ENCODE results near the gene CCL28.

- TF ChIP-seq, protein P1, sequence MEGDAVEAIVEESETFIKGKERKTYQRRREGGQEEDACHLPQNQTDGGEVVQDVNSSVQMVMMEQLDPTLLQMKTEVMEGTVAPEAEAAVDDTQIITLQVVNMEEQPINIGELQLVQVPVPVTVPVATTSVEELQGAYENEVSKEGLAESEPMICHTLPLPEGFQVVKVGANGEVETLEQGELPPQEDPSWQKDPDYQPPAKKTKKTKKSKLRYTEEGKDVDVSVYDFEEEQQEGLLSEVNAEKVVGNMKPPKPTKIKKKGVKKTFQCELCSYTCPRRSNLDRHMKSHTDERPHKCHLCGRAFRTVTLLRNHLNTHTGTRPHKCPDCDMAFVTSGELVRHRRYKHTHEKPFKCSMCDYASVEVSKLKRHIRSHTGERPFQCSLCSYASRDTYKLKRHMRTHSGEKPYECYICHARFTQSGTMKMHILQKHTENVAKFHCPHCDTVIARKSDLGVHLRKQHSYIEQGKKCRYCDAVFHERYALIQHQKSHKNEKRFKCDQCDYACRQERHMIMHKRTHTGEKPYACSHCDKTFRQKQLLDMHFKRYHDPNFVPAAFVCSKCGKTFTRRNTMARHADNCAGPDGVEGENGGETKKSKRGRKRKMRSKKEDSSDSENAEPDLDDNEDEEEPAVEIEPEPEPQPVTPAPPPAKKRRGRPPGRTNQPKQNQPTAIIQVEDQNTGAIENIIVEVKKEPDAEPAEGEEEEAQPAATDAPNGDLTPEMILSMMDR (IDR thresholded peaks at IDR 0.05), result no peak
- no peak for TF ChIP-seq POLR2A (IDR thresholded peaks at IDR 0.05)
Measured at GRCh38 chr5:43411495-43411894, 696 bp downstream of the CCL28 start.

Measured in heart left ventricle (tissue), 13 donors.